ENCODE measurements around the gene URGCP.

- TF ChIP-seq CTCF (IDR thresholded peaks at IDR 0.05) (no peak), POLR2A (IDR thresholded peaks at IDR 0.05) (no peak), POLR2AphosphoS5 (IDR thresholded peaks at IDR 0.05; ENCODE audit: insufficient read depth in 1 of 2, low read depth in 1 of 2) (no peak)
These were observed 16.3 kb upstream of the URGCP start for GRCh38 chr7:43922726-43923125.
